Measurements from ENCODE around the gene ELK1.

The ELK1 gene

DNA sequence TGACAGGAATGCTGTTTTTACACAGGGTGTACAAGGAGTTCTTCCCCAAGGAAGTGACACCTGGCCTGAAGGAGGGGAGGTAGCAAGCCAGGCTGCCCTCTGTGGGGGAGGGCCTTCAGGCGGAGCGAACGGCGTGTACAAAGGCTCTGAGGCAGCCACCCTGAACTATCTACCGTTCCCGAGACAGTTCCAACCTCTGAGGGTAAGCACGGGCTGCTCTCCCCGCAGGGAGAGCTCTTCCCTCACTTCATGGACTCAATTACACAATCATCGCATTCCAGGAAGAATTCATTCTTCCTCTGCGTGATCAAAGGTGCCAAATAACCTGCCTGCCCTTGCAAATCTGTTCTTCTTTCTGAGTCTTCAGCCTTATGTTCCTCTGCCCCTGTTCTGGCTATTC is 4.8 kb downstream of the ELK1 start:
- no peak for DNase-seq (ENCODE audit: low read depth in 2 of 2)

DNA sequence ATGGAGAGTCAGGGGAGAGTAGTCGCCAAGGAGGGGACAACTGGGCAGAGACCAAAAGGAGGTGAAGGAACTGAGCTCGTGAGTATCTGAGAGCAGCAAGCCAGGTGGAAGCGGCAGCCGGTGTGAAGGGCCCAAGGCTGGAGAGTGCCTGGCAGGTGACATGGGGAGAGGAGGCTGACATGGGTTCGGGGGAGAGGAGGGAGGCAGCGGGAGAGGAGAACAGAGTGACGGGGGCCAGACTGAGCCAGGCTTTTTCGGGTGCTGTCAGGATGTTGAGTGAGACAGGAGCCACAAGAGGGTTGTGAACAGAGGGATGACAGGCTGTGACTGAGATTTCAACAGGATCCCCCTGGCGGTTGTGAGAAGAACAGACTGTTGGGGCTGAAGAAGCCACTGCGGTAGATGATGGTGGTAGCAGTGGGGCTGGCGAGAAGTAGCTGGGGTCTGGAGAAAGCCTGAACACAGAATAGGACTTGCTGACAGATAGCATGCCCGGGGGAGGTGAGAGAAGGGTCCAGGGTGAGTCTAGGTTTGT is 5.7 kb downstream of the ELK1 start:
- no peak for DNase-seq (ENCODE audit: low read depth in 2 of 2)

DNA sequence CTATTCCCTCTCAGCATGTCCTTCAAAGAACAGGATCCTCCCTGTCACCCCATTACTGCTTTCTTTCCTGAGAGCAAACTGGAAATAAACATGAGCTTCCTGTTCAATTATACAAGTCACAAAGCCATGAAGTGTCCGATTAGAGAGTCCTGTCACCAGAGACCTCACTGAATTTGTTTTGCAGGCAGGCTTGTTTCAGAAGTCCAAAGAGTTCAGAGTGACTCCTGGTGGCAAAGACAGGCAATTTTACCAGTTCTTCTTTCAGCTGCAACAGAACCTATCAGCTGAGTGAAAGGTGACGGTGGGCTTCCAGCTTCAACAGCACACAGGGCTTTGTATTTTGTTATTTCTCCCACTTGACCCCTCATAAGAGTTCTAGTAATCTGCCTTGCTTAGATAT is 6.4 kb downstream of the ELK1 start:
- DNase-seq (ENCODE audit: low read depth in 2 of 2): no peak

DNA sequence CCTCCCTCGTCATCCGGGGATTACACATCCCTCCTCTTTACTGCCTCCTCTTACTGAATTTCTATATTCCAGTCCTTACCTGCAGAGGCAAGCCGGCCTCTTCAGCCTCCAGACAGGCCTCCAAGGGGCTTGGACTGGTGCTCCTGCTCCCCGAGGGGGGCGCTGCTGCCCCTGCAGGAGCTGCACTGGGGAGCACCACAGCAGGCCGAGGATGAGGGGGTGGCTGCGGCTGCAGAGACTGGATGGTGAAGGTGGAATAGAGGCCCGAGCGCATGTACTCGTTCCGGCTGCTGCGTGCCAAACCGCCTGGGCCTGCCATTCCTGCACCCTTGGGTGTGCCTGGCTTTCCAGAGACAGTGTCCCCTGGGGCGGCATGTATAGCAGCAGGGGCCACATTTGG is 11.5 kb downstream of the ELK1 start:
- no peak for DNase-seq (ENCODE audit: low read depth in 2 of 2)

DNA sequence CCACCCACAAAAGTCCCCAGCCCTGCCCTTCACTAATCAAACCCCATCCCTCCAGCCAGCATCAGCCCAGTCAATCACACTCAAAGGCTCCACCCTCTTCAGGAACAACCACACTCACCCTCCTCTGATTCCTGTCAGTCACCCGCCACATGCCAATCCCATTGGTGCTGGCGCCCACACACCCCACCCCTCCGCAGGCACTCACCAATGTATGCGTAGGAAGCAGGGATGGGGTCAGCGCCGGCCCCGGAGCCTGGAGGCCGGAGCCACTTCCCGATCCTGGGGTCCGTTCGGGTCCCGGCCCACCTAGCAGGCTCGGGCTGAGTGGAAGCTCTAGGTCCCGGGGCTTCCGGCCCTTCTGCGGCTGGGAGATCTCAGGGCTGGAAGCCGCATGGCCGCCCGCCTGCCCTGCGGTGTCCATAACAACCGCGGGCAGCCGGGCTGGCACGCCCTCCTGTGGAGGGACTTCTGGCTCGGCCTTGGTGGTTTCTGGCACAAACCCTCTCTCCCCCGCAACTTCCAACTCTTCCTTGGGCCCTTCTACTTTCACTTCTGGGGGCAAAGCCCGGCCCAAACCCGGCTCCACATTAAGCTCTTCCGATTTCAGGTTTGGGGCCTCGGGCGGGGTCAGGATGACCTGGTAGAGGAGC is 12.7 kb downstream of the ELK1 start:
- no peak for DNase-seq (ENCODE audit: low read depth in 2 of 2)

DNA sequence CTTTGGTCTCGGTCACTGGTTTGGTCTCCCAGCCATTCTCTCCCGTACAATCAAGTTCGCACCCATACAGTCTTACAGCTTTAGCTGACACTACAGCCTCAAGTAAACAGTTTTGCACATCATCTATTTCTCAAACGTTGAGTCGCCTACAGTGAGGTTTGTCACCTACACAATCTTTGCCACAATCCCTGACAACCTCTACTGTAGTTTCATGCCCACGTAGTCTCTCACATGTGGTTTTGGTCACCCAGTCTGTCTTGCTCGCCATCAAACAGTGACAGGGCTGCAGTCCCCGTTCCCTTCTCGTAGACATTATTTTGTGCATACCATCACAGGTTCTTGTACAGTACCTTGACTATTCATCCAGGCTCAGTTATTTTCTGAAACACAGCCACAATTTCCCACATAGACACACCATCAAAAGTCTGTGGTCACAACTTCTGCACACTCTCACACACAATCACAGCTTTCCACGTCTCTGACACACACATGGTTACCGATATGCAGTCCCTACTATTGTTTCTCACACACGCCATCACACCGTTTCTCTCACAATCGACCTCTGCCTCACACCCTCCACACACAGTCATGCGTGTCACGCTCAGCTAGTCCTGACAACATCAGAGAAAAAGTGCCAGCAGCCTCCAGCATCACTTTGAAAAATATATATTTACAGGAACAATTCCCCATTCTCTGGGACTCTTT is 15.3 kb downstream of the ELK1 start:
- no peak for DNase-seq (ENCODE audit: low read depth in 2 of 2)

DNA sequence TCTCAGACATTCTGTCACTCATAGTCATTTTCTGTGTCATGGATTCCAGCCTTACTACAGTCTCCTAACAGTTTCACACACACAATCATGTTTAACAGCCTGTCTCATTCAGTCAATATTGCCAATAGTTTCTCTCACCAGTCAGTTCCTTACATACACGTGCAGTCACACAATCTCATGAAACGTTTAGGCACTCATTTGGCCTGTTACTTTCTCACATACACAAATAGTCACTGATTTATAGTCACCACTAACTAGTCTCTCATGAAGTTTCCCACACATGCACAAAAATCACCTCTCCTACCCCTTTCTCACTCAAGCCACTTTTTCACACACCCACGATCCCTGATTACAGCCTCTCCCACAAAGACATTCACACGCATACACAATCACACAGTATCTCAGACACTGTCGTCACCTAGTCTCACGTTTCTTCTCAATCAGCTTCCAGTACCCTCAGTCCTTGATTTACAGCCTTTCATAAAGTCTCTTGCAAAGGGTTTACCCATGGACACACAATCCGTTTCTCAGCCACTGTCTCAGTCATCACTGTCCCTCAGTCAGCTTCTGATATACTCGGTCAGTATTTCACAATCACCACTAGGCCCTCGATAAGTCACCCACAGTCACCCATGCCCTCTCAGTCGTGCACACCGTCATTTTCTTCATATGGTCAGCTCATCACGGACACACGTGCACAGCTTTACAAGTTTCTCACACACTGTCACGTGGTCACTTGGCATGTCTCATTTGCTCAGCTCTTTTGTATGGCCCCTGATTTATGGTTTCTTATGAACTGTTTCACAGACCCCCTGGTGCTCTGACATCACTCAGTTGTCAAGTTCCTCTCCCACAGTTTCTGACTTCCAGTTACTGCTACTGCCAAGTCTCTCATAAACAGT is 16.4 kb downstream of the ELK1 start:
- DNase-seq (ENCODE audit: low read depth in 2 of 2): no peak

DNA sequence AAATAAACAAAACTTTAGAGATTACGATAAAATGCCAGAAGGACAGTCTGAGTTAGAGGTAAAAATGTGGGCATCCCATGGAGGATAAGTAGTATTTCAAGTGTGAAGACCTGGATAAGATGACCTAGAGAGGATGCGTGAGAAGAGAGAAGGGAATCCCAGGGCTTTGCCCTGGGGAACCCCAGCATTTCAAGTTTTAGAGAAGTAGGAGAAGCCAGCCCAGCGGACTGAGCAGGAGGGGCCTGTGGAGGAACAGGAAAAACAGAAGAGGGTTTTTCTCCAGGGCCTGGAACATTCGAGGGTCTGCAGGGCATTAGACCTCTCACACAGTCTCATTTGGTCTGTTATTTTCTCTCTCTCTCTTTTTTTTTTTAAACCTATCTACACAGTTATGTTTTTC is 17.7 kb downstream of the ELK1 start:
- no peak for DNase-seq (ENCODE audit: low read depth in 2 of 2)

DNA sequence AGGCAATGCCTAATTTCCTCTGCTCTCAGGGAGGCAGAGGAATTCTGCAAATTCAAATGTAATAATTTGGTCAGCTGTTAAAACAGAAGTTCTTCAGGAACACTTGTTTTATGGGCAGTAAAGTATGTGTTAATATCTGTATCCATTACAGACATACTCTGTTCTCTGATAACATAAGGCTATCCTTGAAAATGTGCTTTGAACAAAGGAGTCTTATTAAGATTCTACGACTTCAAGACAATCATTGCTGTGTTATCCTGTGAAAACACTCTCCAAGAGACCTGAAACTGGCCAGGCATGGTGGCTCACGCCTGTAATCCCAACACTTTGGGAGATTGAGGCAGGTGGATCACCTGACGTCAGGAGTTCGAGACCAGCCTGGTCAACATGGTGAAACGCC is 18.7 kb downstream of the ELK1 start:
- DNase-seq (ENCODE audit: low read depth in 2 of 2): no peak

DNA sequence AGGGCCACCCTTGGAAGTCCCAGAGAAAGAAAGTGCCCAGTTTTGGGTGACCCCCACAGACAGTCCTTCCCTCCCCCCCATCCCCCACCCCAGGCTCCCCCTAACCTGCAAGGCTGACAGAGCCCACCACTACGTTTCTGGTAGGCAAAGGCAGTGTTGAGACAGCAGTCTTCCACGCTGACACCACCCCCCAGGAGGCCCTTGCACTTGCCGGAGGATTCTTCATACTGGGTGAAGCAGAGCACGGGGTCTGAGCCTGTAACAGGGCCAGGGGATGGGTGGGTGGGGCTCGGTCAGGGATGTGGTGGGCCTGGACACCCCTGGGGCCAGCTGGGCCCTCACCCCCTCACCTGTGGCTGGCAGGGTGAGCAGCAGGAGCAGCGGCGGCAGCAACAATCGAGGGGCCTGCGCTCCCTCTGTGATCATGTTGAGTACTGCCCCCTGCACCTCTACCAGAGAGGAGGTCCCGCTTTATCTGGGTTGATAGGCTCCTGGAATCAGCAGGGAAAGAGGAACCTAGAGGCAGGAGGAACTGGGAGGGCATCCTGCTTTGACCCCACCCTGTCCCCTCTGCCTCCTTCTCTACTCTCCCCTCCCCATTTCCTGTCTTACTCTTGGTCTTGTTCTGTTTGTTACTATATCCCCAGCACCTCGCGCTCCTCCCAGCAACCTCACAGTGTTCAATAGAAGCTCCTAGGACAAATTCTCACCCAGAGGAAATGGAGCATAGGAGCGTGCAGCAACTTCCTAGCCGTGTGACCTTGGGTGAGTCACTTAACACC is 20.8 kb downstream of the ELK1 start, which contains the start of gene CFP:
Gene CFP, minus strand, starts transcription at position 512 of the 782 bp plus-strand sequence. Its CDS starts 86 bp downstream, at position 426.
- no peak for DNase-seq (ENCODE audit: low read depth in 2 of 2)

DNA sequence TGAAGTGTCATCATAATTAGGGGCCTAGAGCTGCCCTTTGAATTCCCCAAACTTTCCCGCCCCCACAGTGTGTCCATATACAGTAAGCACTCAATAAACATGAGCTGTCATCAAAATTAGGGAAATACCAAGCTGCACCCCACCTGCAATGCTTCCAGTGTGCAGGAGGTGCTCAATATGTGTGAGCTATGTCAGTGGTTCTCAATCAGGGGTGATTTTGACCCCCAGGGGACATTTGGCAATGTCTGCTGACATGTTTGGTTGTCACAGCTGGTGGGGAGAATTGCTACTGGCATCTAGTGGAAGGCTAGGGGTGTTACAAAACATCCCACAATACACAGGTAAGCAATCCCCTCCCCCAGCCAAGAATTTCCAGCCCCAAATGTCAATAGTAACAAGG is 21.4 kb downstream of the ELK1 start:
- no peak for DNase-seq (ENCODE audit: low read depth in 2 of 2)

DNA sequence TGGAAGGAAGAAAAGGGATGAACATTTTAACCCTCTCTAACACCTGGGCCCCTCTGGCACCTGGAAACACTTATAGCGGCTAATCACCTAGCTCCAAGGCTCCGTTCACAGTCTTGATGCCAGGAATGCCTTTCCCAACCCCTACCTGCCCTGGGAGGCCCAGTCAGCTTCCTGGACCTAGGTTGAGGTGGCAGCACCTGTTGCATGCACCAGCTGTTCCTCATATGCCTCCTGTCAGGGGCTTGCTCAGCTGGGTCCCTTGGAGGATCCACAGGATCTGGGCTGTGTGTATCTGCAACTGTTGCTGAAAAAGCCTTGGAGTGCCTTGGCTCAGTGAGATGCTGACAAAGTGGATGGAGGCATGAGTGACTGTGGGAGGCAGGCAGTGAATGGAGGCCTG is 25.0 kb downstream of the ELK1 start:
- DNase-seq (ENCODE audit: low read depth in 2 of 2): no peak

DNA sequence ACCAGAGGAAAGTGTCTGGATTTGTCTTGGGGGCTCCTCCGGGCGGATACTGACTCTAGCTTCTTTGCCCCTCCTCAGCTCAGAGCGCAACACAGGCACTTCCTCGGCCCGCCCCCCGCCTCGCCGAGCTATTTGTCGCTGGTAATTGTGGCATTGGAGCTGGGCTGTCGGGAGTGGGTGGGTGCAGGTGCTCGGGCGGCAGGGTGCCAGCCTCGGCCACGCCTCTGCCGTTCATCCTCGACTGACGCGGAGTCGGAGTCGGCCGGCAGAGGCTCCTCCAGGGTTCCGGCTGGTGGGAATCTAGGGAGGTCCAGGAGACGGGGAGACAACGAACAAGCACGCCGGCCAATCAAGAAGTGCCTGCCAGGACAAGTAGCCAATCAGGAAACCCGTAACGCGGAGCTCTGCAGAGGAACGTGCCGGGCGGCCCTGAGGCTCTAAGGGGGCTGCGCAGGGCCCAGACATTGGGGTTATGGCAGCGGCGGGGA is 26.8 kb downstream of the ELK1 start:
- DNase-seq (ENCODE audit: low read depth in 2 of 2): peak in 1 of 2 donors; percentile 13

DNA sequence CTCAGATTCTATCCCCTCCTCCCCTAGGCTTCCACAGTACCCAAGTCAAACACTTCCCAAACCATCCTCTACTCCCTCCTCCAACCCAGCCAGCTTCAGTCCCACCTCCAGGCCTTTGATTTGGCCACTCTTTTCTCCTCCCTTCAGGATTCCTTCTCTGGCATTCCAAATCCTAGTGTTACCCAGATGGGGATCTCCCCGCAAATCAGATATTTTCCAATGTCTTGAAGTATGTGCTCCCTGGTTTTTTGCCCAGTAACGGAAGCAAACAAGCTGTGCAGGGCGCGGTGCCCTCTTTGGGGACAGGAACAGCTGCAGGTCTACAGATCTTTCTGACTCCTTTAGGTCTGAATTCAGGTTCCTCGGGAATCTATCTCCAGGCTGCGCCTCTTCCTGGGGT is 28.5 kb downstream of the ELK1 start:
- DNase-seq (ENCODE audit: low read depth in 2 of 2): no peak

DNA sequence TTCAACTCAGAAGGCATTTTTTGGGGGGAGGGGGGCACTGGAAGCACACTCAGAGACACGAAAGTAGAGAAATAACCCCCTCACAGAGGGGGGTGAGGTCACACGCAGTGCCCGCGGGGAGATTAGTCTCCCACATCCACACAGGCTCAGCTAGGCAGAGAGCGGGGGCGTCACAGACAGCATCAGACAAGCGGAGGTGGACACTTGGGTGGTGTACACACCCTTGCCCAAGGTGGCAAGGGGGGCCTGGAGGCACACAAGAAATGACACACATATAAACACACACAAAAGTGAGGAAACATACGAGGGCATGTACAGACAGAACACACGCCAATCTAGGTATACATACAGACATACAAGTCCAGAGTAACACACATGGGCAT is 30.1 kb downstream of the ELK1 start:
- no peak for DNase-seq (ENCODE audit: low read depth in 2 of 2)

DNA sequence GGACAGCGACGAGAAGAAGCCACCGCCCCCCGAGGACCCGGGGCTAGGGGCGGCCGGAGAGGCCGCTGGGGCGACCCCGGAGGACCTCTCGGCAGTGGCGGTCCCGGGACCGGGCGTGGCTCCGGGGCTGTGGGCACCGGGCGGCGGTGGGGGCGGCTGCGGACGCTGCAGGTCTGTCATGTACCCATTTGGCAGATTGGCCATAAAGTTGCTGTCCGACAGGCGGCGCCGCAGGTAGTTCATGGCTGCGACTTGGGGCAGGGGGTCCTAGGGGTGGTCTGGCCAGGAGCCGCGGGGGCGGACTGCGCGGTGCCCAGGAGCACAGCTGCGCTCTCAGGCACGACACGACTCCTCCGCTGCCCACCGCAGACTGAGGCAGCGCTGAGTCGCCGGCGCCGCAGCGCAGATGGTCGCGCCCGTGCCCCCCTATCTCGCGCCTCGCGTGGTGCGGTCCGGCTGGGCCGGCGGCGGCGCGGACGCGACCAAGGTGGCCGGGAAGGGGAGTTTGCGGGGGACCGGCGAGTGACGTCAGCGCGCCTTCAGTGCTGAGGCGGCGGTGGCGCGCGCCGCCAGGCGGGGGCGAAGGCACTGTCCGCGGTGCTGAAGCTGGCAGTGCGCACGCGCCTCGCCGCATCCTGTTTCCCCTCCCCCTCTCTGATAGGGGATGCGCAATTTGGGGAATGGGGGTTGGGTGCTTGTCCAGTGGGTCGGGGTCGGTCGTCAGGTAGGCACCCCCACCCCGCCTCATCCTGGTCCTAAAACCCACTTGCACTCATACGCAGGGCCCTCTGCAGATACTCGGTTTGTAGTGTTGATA is 30.7 kb downstream of the ELK1 start, which contains the start of gene SYN1:
Gene SYN1, minus strand, starts transcription at position 372 of the 817 bp plus-strand sequence. Its CDS starts 129 bp downstream, at position 243.
- DNase-seq (ENCODE audit: low read depth in 2 of 2): peak; percentile 59 to 61

DNA sequence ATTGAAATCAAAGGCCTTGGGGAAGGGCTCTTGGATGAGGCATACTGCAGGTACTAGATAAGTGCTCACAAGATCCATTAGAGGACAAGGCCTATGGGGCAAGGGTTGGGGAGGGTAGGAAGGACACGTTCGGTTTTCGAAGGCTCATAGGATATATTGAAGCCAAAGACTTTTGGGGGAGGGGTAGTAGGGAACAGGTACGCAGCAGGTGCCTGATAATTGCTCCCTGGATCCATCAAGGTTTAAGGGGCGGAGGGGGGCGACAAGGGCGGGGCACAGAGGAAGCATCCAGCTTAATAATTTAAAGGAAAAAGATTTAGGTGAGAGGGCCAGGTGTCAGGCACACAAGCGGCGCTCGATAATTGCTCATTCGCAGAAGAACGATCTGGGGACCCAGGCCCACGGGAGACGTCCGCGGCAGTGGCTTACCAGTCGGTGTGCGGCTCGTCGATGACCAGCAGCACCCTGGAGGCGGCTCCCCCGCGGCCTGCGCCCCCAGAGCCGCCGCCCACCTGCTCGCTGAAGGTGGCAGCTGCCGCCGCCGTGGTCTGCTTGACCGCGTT is 31.4 kb downstream of the ELK1 start:
- DNase-seq (ENCODE audit: low read depth in 2 of 2): no peak

DNA sequence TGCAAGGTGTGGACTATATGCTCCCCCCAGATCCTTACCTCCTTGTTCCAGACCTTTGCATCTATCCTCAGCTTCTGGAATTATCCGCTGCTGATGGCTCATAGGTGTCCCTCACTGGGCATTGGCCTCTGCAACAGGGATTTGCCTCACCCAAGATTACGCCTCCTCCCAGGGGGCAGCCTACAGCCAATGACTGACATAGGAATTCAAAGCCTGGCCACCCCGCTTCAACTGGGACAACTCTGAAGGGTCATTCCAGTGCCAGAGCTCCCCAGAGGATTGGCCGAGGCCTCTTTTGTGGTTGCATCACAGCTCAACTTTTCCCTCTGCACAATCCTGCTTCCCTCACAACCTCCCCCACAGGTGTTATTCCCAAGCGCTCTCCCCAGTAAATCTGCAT is 35.7 kb downstream of the ELK1 start:
- DNase-seq (ENCODE audit: low read depth in 2 of 2): no peak

DNA sequence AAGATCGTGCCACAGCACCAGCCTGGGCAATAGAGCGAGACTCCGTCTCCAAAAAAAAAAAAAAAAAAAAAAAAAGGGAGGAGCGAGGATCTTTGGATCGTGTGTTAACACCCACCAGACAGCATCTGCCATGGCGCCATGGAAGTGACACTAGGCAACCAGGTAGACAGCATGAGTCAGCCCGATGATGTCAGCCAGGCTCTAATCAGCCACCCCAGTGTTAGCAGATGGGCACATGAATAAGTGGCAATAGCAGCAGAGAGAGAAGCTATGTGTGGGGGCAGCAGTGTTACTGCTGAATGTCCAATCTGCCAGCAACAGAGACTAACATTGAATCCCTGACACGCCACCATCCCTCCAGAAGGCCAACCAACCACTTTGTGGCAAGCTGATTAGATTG is 37.3 kb downstream of the ELK1 start:
- no peak for DNase-seq (ENCODE audit: low read depth in 2 of 2)

DNA sequence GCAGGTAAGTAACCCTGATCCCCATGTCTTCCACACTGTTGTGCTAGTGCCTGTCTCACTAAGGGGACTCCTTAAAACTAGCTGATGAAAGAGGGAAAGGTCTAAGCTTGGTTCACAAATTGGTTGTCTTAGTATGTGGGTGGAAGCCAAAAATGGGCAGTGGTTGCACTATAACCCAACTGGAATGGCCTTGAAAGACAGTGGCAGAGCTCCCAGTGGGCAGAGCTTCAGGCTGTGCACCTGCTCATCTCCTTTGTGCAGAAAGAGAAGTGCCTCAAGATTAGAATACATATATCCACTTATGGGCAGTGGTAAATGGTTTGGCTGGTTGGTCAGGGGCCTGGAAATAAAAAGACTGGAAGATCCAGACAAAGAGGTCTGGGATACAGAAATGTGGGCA is 37.9 kb downstream of the ELK1 start:
- no peak for DNase-seq (ENCODE audit: low read depth in 2 of 2)

All from stimulated activated CD8-positive, alpha-beta memory T cell treated with anti-CD3 and anti-CD28 coated beads, Interleukin-15, amount 100 ng/mL, for 4 hours (primary cell).